Measurements from ENCODE around the gene MYH10.
"Not testable (repeated sequence)": the region's sequence is repeated elsewhere in the genome, so short reads cannot be mapped to it uniquely, and the experiment has no call there.

Gene MYH10

DNA sequence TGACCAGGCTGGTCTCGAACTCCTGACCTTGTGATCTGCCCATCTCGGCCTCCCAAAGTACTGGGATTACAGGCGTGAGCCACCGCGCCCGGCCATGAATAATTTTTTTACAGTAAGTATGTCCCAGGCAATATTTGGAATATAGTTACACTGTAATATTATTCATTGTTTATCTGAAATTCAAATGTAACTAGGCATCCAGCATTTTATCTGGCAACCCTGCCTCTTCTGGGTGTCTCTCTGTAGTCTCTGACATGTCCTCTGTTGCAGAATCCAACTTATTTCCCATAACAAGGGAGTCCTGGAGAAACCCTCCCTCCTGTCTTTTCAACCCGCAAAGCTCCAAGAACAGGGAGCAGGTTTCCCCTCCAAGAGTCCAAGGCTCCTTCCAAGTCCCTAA lies 36.9 kb upstream of the MYH10 start:
- H3K9me3 ChIP-seq (replicated peaks in 1 of 11): no peaks in the 10 kb centered on the region
- H3K27ac ChIP-seq: no peak overlapping the region
- H3K36me3 ChIP-seq: no peaks in the 10 kb centered on the region
- H3K4me1 ChIP-seq: peaks cover 0 to 5% (median 0%) of the 10 kb centered on the region in 10 experiments; a peak in 6 of 20 replicates
- no peak overlapping the region for H3K9ac ChIP-seq
- TF ChIP-seq Cebpa-rat (IDR thresholded peaks at IDR 0.05): no peak
- H4K20me1 ChIP-seq: no peaks in the 10 kb centered on the region
- no peaks in the 10 kb centered on the region for H3K27me3 ChIP-seq
- no peak overlapping the region for H3K4me3 ChIP-seq
- no peak overlapping the region for H3K4me2 ChIP-seq

DNA sequence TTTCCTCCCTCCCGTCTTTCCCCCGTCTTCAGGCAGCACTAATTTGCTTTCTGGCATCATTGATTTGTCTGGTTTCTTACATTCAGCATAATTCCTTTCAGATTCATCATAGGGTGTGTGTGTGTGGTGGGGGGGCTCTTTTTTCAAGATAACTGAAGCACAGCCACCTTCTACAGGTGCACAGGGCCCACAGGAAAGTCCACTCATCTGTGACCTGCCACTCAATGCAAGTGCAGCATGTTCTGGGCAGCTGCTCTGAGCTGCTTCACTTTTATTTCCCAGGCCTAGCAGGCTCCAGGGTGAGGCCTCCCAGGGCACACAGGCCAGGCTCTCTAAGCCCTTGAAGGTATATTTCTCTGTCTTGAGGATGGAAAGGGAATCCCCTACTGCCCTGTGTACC lies 35.2 kb upstream of the MYH10 start:
- H3K27me3 ChIP-seq: no peaks in the 10 kb centered on the region
- H3K36me3 ChIP-seq: no peaks in the 10 kb centered on the region
- H3K4me1 ChIP-seq: no peaks in the 10 kb centered on the region
- TF ChIP-seq Cebpa-rat (IDR thresholded peaks at IDR 0.05): no peak
- H3K4me2 ChIP-seq: no peak overlapping the region
- no peak overlapping the region for H3K27ac ChIP-seq
- H3K9me3 ChIP-seq (replicated peaks in 1 of 11): peaks cover under 1 to 14% (median 8%) of the 10 kb centered on the region in 11 experiments; a peak in 13 of 22 replicates
- H3K9ac ChIP-seq: no peak overlapping the region
- H3K4me3 ChIP-seq: no peak overlapping the region
- no peaks in the 10 kb centered on the region for H4K20me1 ChIP-seq

DNA sequence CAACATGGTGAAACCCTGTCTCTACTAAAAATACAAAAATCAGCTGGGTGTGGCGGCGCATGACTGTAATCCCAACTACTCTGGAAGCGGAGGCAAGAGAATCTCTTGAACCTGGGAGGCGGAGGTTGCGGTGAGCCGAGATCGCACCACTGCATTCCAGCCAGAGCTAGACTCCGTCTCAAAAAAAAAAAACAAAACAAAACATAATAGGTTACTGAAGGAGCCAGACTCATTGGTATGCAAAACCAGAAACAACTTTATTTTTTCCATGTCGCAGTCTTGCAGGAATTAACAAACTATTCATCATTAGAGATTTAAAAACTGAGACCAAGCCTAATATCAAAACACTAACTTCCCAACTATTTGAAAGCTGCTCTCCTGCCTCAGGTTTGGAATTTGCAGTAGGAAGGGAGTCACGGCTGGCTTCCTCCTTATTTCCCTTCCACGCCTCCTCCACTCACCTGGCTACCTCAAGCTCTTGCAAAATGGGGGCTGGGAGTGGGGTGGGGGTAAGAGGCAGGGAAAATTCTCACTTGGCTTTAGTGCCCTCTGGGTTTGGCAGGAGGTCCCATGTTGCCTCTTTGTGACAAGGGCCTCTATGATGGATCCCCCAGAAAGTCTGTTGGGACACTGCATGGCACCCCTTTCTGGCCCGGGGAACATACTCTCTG lies 34.1 kb upstream of the MYH10 start:
- Histone ChIP-seq H3K9ac (no peak overlapping the region), H3K4me3 (no peak overlapping the region), H3K4me2 (no peak overlapping the region), H3K27me3 (no peaks in the 10 kb centered on the region), H3K36me3 (no peaks in the 10 kb centered on the region), H4K20me1 (no peaks in the 10 kb centered on the region), H3K4me1 (no peaks in the 10 kb centered on the region), H3K9me3 (replicated peaks in 1 of 11) (peaks cover 4 to 25% (median 19%) of the 10 kb centered on the region in 11 experiments; a peak in 18 of 22 replicates), H3K27ac (no peak overlapping the region)
- no peak for TF ChIP-seq Cebpa-rat (IDR thresholded peaks at IDR 0.05)

DNA sequence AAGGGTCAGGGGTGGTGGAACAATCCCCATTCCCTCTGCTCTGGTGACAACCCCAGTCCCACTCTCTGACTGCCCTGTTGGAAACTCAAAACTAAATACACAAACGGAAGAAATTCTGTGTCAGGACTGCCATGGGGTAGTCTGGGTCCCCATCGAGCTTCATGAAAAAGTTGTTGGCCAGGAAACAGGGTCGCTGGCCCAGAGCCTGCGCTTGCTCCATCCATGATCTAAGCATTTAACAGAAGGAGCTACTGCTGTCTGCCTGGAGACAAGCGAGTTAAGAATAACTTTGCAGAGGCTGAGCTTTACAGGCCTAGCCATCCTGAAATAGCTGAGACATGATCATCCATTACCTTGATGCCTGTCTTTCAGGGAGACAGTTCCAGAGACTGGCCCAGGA lies 32.4 kb upstream of the MYH10 start:
- Histone ChIP-seq H3K9me3 (replicated peaks in 1 of 11) (peaks cover 10 to 40% (median 24%) of the 10 kb centered on the region in 11 experiments; a peak in 18 of 22 replicates), H3K9ac (no peak overlapping the region), H3K36me3 (no peaks in the 10 kb centered on the region), H4K20me1 (no peaks in the 10 kb centered on the region), H3K4me1 (no peaks in the 10 kb centered on the region), H3K4me3 (no peak overlapping the region), H3K27me3 (no peaks in the 10 kb centered on the region), H3K27ac (no peak overlapping the region), H3K4me2 (no peak overlapping the region)
- TF ChIP-seq Cebpa-rat (IDR thresholded peaks at IDR 0.05): no peak

DNA sequence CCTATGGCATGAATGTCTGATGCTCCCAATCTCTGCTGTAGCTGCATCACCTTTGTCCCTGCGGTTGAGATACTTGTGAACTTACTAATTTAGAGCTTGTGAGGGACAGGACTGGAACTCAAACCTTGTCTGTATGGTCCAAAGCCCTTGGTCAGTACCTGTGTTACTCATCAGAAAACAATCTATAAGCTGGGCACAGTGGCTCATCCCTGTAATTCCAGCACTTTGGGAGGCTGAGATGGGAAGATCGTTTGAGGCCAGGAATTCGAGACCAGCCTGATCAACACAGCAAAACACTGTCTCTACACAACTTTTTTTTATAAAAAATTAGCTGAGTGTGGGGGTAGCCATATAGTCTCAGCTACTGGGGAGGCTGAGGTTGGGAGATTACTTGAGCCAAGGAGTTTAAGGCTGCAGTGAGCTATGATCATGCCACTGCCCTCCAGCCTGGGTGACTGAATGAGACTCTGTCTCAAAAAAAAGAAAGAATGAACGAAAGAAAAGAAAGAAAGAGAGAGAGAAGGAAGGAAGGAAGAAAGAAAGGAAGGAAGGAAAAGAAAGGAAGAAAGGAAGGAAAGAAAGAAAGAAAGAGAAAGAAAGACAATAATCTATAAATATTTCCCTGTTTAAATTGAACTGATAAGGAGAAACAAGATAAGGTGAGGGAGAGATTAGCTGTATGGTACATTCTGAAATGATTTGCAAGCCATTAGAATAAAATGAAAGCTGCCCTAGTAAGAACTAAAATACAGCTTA lies 31.7 kb upstream of the MYH10 start:
- no peak overlapping the region for H3K9ac ChIP-seq

DNA sequence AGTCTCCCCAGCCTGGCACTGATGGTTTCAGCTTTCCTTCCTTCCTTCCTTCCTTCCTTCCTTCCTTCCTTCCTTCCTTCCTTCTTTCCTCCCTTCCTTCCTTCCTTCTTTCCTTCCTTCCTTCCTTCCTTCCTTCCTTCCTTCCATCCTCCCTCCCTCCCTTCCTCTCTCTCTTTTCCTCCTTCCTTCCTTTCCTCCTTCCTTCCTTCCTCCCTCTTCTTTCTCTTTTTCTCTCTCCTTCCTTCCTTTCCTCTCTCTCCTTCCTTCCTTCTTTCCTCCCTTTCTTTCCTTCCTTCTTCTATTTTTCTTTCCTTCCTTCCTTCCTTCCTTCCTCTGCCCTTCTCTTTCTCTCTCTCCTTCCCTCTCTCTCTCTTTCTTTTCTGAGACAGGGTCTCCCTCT lies 30.2 kb upstream of the MYH10 start:
- not testable (repeated sequence) for H3K4me3 ChIP-seq, H3K27me3 ChIP-seq, H3K4me1 ChIP-seq, H3K9ac ChIP-seq, H4K20me1 ChIP-seq, H3K27ac ChIP-seq, H3K4me2 ChIP-seq, H3K36me3 ChIP-seq
- H3K9me3 ChIP-seq (replicated peaks in 1 of 11): peaks cover 20 to 62% (median 46%) of the 10 kb centered on the region in 11 experiments; a peak in 21 of 22 replicates

More for the DNA sequence above, 31.7 kb upstream of the MYH10 start:
- Histone ChIP-seq H3K27ac (no peak overlapping the region), H3K4me2 (no peak overlapping the region), H3K27me3 (no peaks in the 10 kb centered on the region), H3K4me1 (no peaks in the 10 kb centered on the region), H3K36me3 (no peaks in the 10 kb centered on the region), H3K4me3 (no peak overlapping the region), H4K20me1 (no peaks in the 10 kb centered on the region), H3K9me3 (replicated peaks in 1 of 11) (peaks cover 11 to 47% (median 31%) of the 10 kb centered on the region in 11 experiments; a peak in 19 of 22 replicates)
- TF ChIP-seq Cebpa-rat (IDR thresholded peaks at IDR 0.05): no peak

DNA sequence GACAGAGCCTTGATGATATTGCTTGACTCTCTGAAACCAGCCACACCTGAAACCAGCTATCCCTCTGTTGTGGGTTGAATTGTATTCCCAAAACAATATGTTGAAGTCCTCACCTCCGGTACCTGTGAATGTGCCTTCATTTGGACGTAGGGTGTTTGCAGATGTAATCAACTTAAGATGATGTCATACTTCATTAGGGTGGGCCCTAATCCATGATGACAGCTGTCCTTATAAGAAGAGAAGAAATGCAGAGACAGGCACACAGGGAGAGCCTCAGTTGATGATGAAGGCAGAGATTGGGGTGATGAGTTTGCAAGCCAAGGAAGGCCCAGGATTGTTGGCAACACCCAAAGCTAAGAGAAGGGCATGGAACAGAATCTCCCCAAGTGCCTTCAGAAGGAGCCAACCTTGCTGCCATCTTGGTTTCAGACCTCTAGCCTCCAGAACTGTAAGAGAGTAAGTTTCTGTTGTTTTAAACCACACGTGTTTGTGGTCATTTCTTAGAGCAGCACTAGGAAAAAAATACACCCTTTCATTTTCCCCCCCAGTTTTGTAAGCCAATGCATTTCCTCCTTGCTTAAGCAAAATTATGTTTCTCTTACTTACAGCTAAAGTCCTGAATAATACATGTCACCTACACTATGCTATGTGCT lies 29.4 kb upstream of the MYH10 start:
- no peak overlapping the region for H3K4me2 ChIP-seq
- no peaks in the 10 kb centered on the region for H3K27me3 ChIP-seq
- no peaks in the 10 kb centered on the region for H4K20me1 ChIP-seq
- H3K9me3 ChIP-seq (replicated peaks in 1 of 11): peaks cover 20 to 62% (median 46%) of the 10 kb centered on the region in 11 experiments; a peak in 21 of 22 replicates
- H3K36me3 ChIP-seq: no peaks in the 10 kb centered on the region
- peaks cover 0 to 4% (median 0%) of the 10 kb centered on the region in 10 experiments; a peak in 6 of 20 replicates for H3K4me1 ChIP-seq
- H3K4me3 ChIP-seq: no peak overlapping the region
- no peak for TF ChIP-seq Cebpa-rat (IDR thresholded peaks at IDR 0.05)
- no peak overlapping the region for H3K9ac ChIP-seq
- H3K27ac ChIP-seq: no peak overlapping the region

DNA sequence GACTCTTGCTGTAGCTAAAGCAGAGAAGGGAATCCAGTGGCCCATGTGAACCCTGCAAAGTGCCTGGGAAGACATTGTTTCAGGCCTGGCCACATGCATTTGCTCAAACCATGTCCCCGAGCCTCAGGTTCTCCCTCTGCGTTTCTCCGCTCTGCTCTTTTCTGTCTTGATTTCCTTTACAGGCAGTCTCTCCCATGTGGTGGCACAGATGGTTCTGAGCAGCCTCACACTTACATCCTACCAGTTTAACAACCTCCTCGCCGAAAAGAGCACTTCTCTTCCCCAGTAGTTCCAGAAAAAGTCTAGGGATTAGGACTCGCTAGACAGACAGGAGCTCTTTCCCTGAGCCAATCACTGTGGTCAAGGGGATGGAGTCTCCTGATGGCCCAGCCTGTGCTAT lies 28.3 kb upstream of the MYH10 start:
- Histone ChIP-seq H3K4me2 (no peak overlapping the region), H3K27ac (no peak overlapping the region), H3K4me3 (no peak overlapping the region), H3K27me3 (no peaks in the 10 kb centered on the region), H3K4me1 (peaks cover 0 to 9% (median 0%) of the 10 kb centered on the region in 10 experiments; a peak in 7 of 20 replicates), H3K36me3 (no peaks in the 10 kb centered on the region), H3K9ac (no peak overlapping the region), H3K9me3 (replicated peaks in 1 of 11) (peaks cover 20 to 62% (median 46%) of the 10 kb centered on the region in 11 experiments; a peak in 21 of 22 replicates), H4K20me1 (no peaks in the 10 kb centered on the region)
- no peak for TF ChIP-seq Cebpa-rat (IDR thresholded peaks at IDR 0.05)

DNA sequence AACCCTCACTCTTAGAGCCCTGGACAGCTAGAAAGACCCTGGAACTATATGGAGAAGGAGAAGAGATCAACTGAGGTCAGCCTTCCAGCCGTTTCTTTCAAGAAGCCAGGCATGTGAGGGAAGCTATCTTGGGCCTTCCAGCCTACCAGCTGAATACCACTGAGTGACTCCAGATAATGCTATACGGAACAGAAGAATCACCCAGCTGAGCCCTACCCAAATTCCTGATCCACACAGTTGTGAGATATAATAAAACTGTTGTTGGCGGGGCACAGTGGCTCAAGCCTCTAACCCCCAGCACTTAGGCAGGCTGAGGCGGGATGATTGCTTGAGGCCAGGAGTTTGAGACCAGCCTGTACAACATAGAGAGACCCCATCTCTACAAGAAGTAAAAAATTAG lies 26.2 kb upstream of the MYH10 start:
- no peak overlapping the region for H3K27ac ChIP-seq
- no peaks in the 10 kb centered on the region for H4K20me1 ChIP-seq
- no peaks in the 10 kb centered on the region for H3K27me3 ChIP-seq

More for the DNA sequence above, 26.2 kb upstream of the MYH10 start:
- no peaks in the 10 kb centered on the region for H3K36me3 ChIP-seq
- TF ChIP-seq Cebpa-rat (IDR thresholded peaks at IDR 0.05): no peak
- H3K4me3 ChIP-seq: no peak overlapping the region
- peaks cover 20 to 58% (median 46%) of the 10 kb centered on the region in 11 experiments; a peak in 21 of 22 replicates for H3K9me3 ChIP-seq (replicated peaks in 1 of 11)
- no peak overlapping the region for H3K9ac ChIP-seq
- H3K4me1 ChIP-seq: peaks cover 0 to 9% (median 0%) of the 10 kb centered on the region in 10 experiments; a peak in 7 of 20 replicates
- H3K4me2 ChIP-seq: no peak overlapping the region

Measured in BLaER1 treated with 17β-estradiol and CSF1 and Interleukin-3, amounts not matched to agents 10 nM and 100 nM (cell line).